Measurements from ENCODE around the gene SNX3. TPM values are rescaled to one million over a fixed set of nuclear protein-coding genes. Genes with fewer than 3 reads are reported as not detected.

The SNX3 gene
- total and polyA plus RNA-seq, 4 donors = 124 to 245 (median 171) TPM

- no peaks in the 10 kb centered on the region for H3K36me3 ChIP-seq (ENCODE audit: control insufficient read depth in 4 of 4, insufficient read depth in 4 of 4, low read length in 4 of 4)
- ATAC-seq (ENCODE audit: insufficient read depth, low FRiP score) (no peak), DNase-seq (no peak)
- H3K27me3 ChIP-seq (ENCODE audit: control insufficient read depth in 3 of 3, insufficient read depth in 3 of 3, low read length in 2 of 3) = peaks cover 9 to 97% (median 94%) of the 10 kb centered on the region in 3 donors
- WGBS, 2 donors = 9 to 13% methylated on average over 43 to 46 of the region's 46 CpGs
- no peak overlapping the region for H3K9ac ChIP-seq (ENCODE audit: insufficient read depth in 1 of 2, low read length in 2 of 2)
- H3K9me3 ChIP-seq (ENCODE audit: control insufficient read depth in 4 of 4, insufficient read depth in 3 of 4, low read length in 3 of 4) = peaks cover 0 to 11% (median 0%) of the 10 kb centered on the region in 4 donors
- no peak for TF ChIP-seq CTCF (IDR thresholded peaks at IDR 0.05; ENCODE audit: control extremely low read depth, extremely low read depth)
- no peak overlapping the region for H3K4me3 ChIP-seq
- peaks cover 0 to 13% (median 0%) of the 10 kb centered on the region in 5 donors for H3K4me1 ChIP-seq (ENCODE audit: control insufficient read depth in 5 of 5, insufficient read depth in 5 of 5, low read length in 5 of 5)
- no peak overlapping the region for H3K27ac ChIP-seq (ENCODE audit: low read depth in 1 of 2, low read length in 1 of 2)
Observed at GRCh38 chr6:108176281-108177089, 84.4 kb downstream of the SNX3 start.

- TF ChIP-seq CTCF (IDR thresholded peaks at IDR 0.05; ENCODE audit: control extremely low read depth, extremely low read depth) = no peak
- WGBS, 2 donors = 4 to 5% methylated on average over 37 to 38 of the region's 38 CpGs
- no peak overlapping the region for H3K27ac ChIP-seq (ENCODE audit: low read depth in 1 of 2, low read length in 1 of 2)
- DNase-seq (no peak), ATAC-seq (ENCODE audit: insufficient read depth, low FRiP score) (no peak)
- H3K4me1 ChIP-seq (ENCODE audit: control insufficient read depth in 5 of 5, insufficient read depth in 5 of 5, low read length in 5 of 5) = peaks cover 0 to 13% (median 0%) of the 10 kb centered on the region in 5 donors
- peaks cover 0 to 11% (median 0%) of the 10 kb centered on the region in 4 donors for H3K9me3 ChIP-seq (ENCODE audit: control insufficient read depth in 4 of 4, insufficient read depth in 3 of 4, low read length in 3 of 4)
- no peak overlapping the region for H3K9ac ChIP-seq (ENCODE audit: insufficient read depth in 1 of 2, low read length in 2 of 2)
- peaks cover 9 to 98% (median 96%) of the 10 kb centered on the region in 3 donors for H3K27me3 ChIP-seq (ENCODE audit: control insufficient read depth in 3 of 3, insufficient read depth in 3 of 3, low read length in 2 of 3)
- H3K36me3 ChIP-seq (ENCODE audit: control insufficient read depth in 4 of 4, insufficient read depth in 4 of 4, low read length in 4 of 4) = no peaks in the 10 kb centered on the region
- H3K4me3 ChIP-seq = no peak overlapping the region
Observed at GRCh38 chr6:108175592-108176279, 85.1 kb downstream of the SNX3 start.

- H3K4me1 ChIP-seq (ENCODE audit: control insufficient read depth in 5 of 5, insufficient read depth in 5 of 5, low read length in 5 of 5) = peaks cover 0 to 13% (median 0%) of the 10 kb centered on the region in 5 donors
- no peak overlapping the region for H3K4me3 ChIP-seq
- H3K9me3 ChIP-seq (ENCODE audit: control insufficient read depth in 4 of 4, insufficient read depth in 3 of 4, low read length in 3 of 4) = peaks cover 0 to 11% (median 0%) of the 10 kb centered on the region in 4 donors
- DNase-seq (no peak), ATAC-seq (ENCODE audit: insufficient read depth, low FRiP score) (no peak)
- no peak overlapping the region for H3K27ac ChIP-seq (ENCODE audit: low read depth in 1 of 2, low read length in 1 of 2)
- no peak for TF ChIP-seq CTCF (IDR thresholded peaks at IDR 0.05; ENCODE audit: control extremely low read depth, extremely low read depth)
- no peaks in the 10 kb centered on the region for H3K36me3 ChIP-seq (ENCODE audit: control insufficient read depth in 4 of 4, insufficient read depth in 4 of 4, low read length in 4 of 4)
- WGBS, 2 donors = 9 to 11% methylated on average over 22 of the region's 22 CpGs
- no peak overlapping the region for H3K9ac ChIP-seq (ENCODE audit: insufficient read depth in 1 of 2, low read length in 2 of 2)
- H3K27me3 ChIP-seq (ENCODE audit: control insufficient read depth in 3 of 3, insufficient read depth in 3 of 3, low read length in 2 of 3) = peaks cover 9 to 98% (median 96%) of the 10 kb centered on the region in 3 donors
Observed at GRCh38 chr6:108175176-108175591, 85.7 kb downstream of the SNX3 start.
